ENCODE results near the gene SLC25A40.

DNA sequence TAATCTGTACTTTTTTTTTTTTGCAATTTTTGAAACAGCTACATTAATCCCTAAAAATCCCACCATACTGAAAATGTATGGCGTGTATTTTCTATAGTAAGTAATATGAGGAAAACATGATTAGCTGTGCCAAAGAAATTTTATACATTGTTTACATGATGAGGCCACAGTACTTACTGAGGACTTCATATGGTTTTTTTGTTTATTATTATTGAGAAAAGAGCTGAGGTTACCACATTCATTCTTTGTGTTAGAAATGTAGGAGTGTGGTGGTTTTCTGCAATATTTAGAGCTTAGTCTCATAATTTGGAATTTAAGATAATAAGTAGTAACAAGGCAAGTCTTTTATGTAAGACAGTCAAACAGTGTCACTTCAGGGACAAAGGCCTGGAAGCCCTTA is 45.1 kb downstream of the SLC25A40 start:
- TF ChIP-seq ZNF384 (IDR thresholded peaks at IDR 0.05) (no peak), SP1 (IDR thresholded peaks at IDR 0.05) (no peak), ARNT (IDR thresholded peaks at IDR 0.05) (no peak), TARDBP (IDR thresholded peaks at IDR 0.05) (no peak), BHLHE40 (IDR thresholded peaks at IDR 0.05; ENCODE audit: borderline replicate concordance) (no peak), HDGF (IDR thresholded peaks at IDR 0.05; ENCODE audit: borderline replicate concordance) (no peak)

All from HEK293T (cell line).